ENCODE measurements around the gene ATXN1. TPM values are rescaled to one million over a fixed set of nuclear protein-coding genes. Genes with fewer than 3 reads are reported as not detected.

Gene ATXN1
- total and polyA plus RNA-seq, 2 experiments from 2014 or later = 4.8 to 9.1 TPM

DNA sequence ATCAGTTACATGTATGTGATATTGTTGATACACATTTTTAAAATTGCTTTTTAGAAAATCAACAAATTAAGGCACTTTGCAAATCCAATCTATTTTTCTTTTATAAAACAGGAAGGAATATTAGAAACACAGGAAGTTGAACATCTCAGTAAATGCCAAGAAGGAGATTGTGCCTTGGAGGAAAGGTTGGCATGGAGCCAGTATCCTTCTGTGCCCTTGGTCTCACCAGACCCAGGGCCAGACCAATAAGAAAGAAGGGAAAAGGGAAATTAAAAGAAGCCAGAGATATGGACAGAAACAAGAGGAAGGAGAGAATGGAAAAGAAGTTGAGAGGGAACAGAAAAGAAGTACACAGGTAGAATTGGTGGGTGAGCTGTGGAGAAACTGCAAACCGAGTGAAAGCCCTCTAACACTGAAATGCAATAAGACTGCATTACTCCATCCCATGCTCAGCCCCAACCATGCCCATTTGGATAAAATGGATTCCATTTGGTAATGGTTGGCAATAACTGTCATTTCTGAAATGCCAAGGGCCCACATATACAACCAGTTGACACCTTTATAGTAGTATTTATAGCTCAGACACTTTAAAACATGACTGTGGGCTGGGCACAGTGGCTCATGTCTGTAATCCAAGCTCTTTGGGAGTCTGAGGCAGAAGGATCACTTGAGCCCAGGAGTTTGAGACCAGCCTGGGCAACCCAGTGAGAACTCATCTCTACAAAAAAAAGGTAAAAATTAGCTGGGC, 389.1 kb downstream of the ATXN1 start:
- ATAC-seq (no peak), DNase-seq (ENCODE audit: low spot score) (no peak)
- no peaks in the 10 kb centered on the region for H3K36me3 ChIP-seq (ENCODE audit: insufficient read depth)
- no peaks in the 10 kb centered on the region for H3K9me3 Mint-ChIP-seq
- H3K4me1 Mint-ChIP-seq = peaks cover 8% of the 10 kb centered on the region
- H3K4me1 ChIP-seq (ENCODE audit: insufficient read depth) = no peaks in the 10 kb centered on the region
- TF ChIP-seq ETS1 (IDR thresholded peaks at IDR 0.05) (no peak), NANOG (IDR thresholded peaks at IDR 0.05; ENCODE audit: borderline replicate concordance) (no peak), JUNB (IDR thresholded peaks at IDR 0.05; ENCODE audit: unreplicated experiment) (no peak), EZH2phosphoT487 (IDR thresholded peaks at IDR 0.05; ENCODE audit: unreplicated experiment) (no peak), ZNF462 (CRISPR knock-in tag; IDR thresholded peaks at IDR 0.05) (no peak), STAT1 (IDR thresholded peaks at IDR 0.05; ENCODE audit: unreplicated experiment) (no peak), ZNF114 (CRISPR knock-in tag; IDR thresholded peaks at IDR 0.05) (no peak), EZH2 (IDR thresholded peaks at IDR 0.05; ENCODE audit: low read depth, unreplicated experiment) (no peak), ZNF331 (CRISPR knock-in tag; IDR thresholded peaks at IDR 0.05; ENCODE audit: low read depth) (no peak), REST (IDR thresholded peaks at IDR 0.05; ENCODE audit: unreplicated experiment) (no peak), CTCF (conservative IDR thresholded peaks at IDR 0.05; ENCODE audit: low read depth in 2 of 2) (no peak), CREB1 (CRISPR knock-in tag; IDR thresholded peaks at IDR 0.05; ENCODE audit: low read depth) (no peak), POLR2AphosphoS5 (IDR thresholded peaks at IDR 0.05; ENCODE audit: low read depth) (no peak)
- H3K9me2 ChIP-seq (ENCODE audit: insufficient read depth) = no peaks in the 10 kb centered on the region; the same call in 1 of the 2 replicates
- H3K27me3 ChIP-seq (ENCODE audit: insufficient read depth) = no peaks in the 10 kb centered on the region
- H3K4me3 ChIP-seq = no peak overlapping the region
- no peaks in the 10 kb centered on the region for H4K20me1 ChIP-seq (replicated peaks; ENCODE audit: insufficient read depth)
- no peak overlapping the region for H3K4me2 ChIP-seq
- no peaks in the 10 kb centered on the region for H3F3A ChIP-seq (replicated peaks; ENCODE audit: low read depth)
- H3K27ac Mint-ChIP-seq = no peak overlapping the region
- H3K27ac ChIP-seq (ENCODE audit: low read depth) = no peak overlapping the region
- no peaks in the 10 kb centered on the region for H3K79me2 ChIP-seq (replicated peaks; ENCODE audit: insufficient read depth)
- peaks cover 2% of the 10 kb centered on the region for H3K27me3 Mint-ChIP-seq (ENCODE audit: insufficient read depth, low read depth, poor library complexity)
- no peak overlapping the region for H2AFZ ChIP-seq
- no peak overlapping the region for H3K4me3 Mint-ChIP-seq
- no peaks in the 10 kb centered on the region for H3K36me3 Mint-ChIP-seq (ENCODE audit: low read depth)

All from GM23338 (cell line).